ENCODE results near the gene BZW2.

DNA sequence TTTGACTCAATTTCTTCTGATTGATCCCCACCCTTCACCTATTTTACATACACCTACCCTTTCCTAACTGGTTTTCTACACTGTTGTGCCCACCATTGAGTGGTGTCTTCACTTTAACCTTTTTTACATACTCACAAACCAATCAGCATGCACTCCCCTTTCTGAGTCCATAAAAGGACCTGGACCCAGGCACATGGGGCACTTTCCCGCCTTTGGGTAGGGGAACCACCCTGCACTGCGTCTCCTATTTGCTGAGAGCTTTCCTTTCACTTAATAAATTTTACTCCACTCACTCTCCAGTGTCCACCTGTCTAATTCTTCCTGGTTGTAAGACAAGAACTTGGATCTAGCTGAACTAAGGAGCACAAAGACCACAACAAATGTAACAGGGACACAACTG lies 34.3 kb upstream of the BZW2 start:
- no peak for TF ChIP-seq EZH2 (IDR thresholded peaks at IDR 0.05; ENCODE audit: insufficient read depth, poor library complexity, severe bottlenecking)
- TF ChIP-seq EZH2phosphoT487 (IDR thresholded peaks at IDR 0.05; ENCODE audit: insufficient read depth, low read depth) = no peak
